IgD-negative memory B cell (primary cell): Measurements from ENCODE around the gene SUMO3. TPM values are rescaled to one million over a fixed set of nuclear protein-coding genes. Genes with fewer than 3 reads are reported as not detected.

Experiments
- H3K27ac Mint-ChIP-seq, 3 donors: one replicate each; pipeline ENCODE4 v1.8.0; 2020 to 2022; ENCODE audit warnings: mild to moderate bottlenecking in 3 of 3, mixed read lengths in 3 of 3, moderate library complexity in 1 of 3
- H3K27me3 Mint-ChIP-seq: one replicate; pipeline ENCODE4 v1.8.0; 2021; ENCODE audit warnings: mixed read lengths
- H3K36me3 Mint-ChIP-seq: one replicate; pipeline ENCODE4 v1.8.0; 2020; ENCODE audit warnings: mild to moderate bottlenecking, mixed read lengths
- H3K4me1 Mint-ChIP-seq, 3 donors: one replicate each; pipeline ENCODE4 v1.8.0; 2020 to 2022; ENCODE audit warnings: mixed read lengths in 3 of 3, mild to moderate bottlenecking in 1 of 3
- H3K4me3 Mint-ChIP-seq, 4 donors: one replicate each; pipeline ENCODE4 v1.8.0; 2020 to 2022; ENCODE audit warnings: mild to moderate bottlenecking in 4 of 4, mixed read lengths in 4 of 4, moderate library complexity in 3 of 4
- H3K9me3 Mint-ChIP-seq, 3 donors: one replicate each; pipeline ENCODE4 v1.8.0; 2020 to 2021; ENCODE audit warnings: mixed read lengths in 3 of 3, mild to moderate bottlenecking in 1 of 3
- polyA plus RNA-seq: library from polyadenylated mRNA; unstranded; fragments of 300-500 nt; fragmentation: Illumina TruSeq; gene quantifications from one replicate; pipeline ENCODE4 v1.2.3, GENCODE V29; 2021

Gene SUMO3
- polyA plus RNA-seq, 1 donor from 2014 or later = 92.3 TPM

DNA sequence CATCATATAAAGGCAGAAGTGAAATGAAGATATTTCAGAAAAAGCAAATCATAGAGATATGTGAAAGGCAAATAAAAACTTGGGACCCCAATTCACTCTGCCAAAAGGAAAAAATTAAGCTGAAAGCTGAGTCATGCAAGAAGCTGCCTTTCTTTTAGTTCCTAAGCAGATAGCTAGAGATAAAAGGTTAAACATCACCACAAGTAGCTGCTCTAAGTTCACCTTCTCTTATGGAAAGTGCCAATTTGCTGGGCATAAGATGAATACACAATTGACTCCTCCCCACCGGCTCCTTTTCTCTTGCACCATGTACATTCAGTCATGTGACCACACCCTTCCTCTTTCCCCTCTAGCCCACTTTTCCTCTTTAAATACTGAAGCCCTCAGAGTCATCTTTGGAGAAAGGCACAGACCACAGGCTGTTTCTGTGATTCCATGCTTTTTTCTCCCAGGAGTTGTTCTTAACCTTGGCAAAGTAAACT, 5.4 kb upstream of the SUMO3 start:
- Mint-ChIP-seq H3K4me1 (peaks cover 2 to 7% (median 4%) of the 10 kb centered on the region in 3 donors), H3K36me3 (no peaks in the 10 kb centered on the region), H3K9me3 (peaks cover 10 to 29% (median 15%) of the 10 kb centered on the region in 3 donors), H3K4me3 (peak overlapping the region in 3 of 4 donors; percentile 2 to 76 (median 14)), H3K27ac (peak overlapping the region in 1 of 3 donors; percentile 61), H3K27me3 (no peaks in the 10 kb centered on the region)

DNA sequence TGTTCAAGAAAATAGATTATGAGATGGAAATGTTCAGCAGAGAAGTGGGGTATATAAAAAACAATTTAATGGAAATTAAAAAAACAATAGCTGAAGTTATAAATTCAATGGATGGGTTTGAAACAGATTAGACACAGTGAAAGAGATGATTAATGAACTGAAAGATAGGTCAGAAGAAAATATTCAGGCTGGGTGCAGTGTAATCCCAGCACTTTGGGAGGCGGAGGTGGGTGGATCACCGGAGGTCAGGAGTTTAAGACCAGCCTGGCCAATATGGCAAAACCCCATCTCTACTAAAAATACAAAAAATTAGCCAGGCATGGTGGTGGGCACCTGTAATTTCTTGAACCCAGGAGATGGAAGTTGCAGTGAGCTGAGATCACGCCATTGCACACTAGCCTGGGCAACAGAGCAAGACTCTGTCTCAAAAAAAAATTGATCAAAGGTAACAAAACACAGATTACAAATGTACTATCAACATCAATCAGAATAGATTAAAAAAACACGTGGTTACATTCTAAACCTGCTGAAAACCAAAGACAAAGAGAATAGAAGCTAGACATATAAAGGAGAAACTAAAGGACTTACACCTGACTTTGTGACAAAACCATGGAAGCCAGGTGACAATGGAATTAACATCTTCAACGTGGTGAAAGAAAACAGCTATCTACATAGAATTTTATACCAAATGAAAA, 4.8 kb upstream of the SUMO3 start:
- Mint-ChIP-seq H3K4me3 (peak overlapping the region in 2 of 4 donors; percentile 49 to 76), H3K27ac (peak overlapping the region in 1 of 3 donors; percentile 61), H3K9me3 (peaks cover 6 to 23% (median 11%) of the 10 kb centered on the region in 3 donors), H3K27me3 (no peaks in the 10 kb centered on the region), H3K36me3 (no peaks in the 10 kb centered on the region), H3K4me1 (peaks cover 2 to 5% (median 4%) of the 10 kb centered on the region in 3 donors)

DNA sequence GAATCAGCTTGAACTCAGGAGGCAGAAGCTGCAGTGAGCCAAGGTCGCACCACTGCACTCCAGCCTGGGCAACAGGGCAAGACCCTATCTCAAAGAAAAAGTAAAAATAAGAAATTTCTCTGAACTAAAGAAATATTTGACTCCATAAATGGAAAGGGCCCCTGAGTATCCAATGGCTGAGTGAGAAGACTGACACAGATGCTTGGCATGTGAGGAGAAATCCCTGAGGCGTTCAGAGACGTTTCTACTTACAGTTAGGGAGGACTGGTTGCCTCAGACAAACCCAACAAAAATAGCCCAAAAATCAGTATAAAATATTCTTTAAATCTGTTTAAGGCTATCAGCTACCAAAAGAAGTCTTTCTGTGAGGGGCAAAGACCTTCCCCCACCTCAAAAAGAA, 3.0 kb upstream of the SUMO3 start:
- Mint-ChIP-seq H3K9me3 (peaks cover 5 to 17% (median 11%) of the 10 kb centered on the region in 3 donors), H3K4me3 (peak overlapping the region in 1 of 4 donors; percentile 24), H3K27ac (no peak overlapping the region), H3K27me3 (no peaks in the 10 kb centered on the region), H3K4me1 (peaks cover 5 to 7% (median 6%) of the 10 kb centered on the region in 3 donors), H3K36me3 (no peaks in the 10 kb centered on the region)

DNA sequence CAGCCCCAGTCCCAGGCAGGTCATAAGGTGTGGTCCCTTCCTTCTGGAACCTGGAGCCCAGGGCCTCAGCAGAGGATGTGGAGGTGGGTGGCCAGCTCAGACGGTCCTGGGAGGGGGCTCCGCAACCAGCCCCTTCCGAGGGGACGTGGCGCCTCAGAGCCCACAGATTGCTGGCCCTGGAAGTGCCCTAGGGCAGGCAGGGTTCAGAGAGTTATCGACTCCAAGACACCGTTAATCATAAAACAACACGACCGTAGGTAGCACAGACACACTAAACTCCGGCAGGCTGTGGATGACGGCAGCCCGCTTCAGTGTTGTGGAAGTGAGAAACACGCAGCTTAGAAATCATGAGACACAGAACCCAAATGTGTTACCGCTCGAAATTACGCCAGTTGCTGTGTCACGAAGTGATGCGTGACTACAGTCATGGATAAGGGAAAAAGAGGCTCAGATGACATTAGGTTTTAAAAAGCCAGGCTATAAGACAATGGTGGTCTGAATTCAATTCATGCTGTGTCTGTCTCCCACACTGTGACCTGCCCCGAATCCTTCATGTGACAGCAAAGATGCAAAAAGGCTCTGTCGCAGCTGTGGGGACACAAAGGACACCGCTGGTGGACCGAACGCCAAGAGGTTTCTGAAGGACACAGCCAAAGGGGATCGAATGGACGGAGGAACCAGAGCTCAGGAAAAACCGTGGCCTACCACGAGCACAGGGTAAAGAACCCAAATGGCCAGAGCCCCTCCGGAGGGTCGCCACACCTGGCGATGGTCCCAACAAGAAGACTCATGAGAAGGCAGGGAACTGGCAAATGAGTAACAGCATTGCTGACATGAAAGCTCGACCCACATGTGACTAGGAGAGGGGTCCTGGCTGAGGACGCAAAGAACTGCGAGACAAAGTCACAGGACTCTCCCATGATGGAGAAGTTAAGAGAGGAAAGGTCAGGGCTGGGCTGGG, 1.7 kb upstream of the SUMO3 start:
- H3K27ac Mint-ChIP-seq = peak overlapping the region; percentile 43 to 90 (median 59)

DNA sequence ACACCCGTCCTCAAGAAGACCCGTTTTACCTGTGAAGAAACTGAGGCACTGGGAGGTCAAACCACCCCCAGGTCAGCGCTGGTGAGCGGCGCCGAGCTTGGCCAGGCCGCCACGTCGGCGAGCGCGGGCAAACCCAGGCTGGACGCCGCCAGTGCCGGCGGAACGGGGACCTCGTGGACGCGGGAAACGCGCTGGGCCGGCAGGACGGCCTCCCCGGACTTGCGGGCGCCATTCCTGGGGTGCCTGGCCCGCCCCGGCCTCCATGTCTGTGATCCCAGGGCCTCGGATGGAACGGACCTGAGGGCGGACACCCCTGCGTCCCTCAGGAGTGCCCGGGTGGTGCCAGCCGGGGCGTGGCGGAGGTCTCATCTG, 764 bp upstream of the SUMO3 start:
- Mint-ChIP-seq H3K9me3 (peaks cover 5 to 15% (median 9%) of the 10 kb centered on the region in 3 donors), H3K4me3 (peak overlapping the region; percentile 64 to 86 (median 82)), H3K27ac (peak overlapping the region in 2 of 3 donors; percentile 63 to 90), H3K27me3 (no peaks in the 10 kb centered on the region), H3K4me1 (peaks cover 3 to 10% (median 8%) of the 10 kb centered on the region in 3 donors), H3K36me3 (no peaks in the 10 kb centered on the region)

More for the DNA sequence above, 1.7 kb upstream of the SUMO3 start:
- peak overlapping the region; percentile 64 to 86 (median 82) for H3K4me3 Mint-ChIP-seq
- H3K9me3 Mint-ChIP-seq = peaks cover 5 to 17% (median 11%) of the 10 kb centered on the region in 3 donors
- H3K36me3 Mint-ChIP-seq = no peaks in the 10 kb centered on the region
- no peaks in the 10 kb centered on the region for H3K27me3 Mint-ChIP-seq
- H3K4me1 Mint-ChIP-seq = peaks cover 5 to 10% (median 10%) of the 10 kb centered on the region in 3 donors

DNA sequence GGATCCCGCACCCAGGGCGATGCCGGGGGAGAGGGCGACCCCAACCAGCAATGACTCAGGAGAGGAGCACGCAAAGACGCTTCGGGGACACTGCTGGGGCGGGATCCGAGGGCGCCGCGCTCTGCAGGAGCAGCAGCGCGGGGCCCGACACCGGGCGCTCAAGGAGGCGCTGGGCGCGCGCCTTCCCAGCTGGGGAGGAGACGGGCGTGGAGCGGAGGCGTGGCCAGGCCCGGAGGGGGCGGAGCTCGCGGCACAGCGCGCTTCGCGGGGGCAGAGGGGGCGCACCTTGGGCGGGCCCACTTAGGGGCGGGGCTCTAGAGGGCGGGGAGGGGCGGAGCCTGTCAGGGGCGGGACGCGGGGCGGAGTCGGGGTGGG, 369 bp downstream of the SUMO3 start:
- Mint-ChIP-seq H3K27ac (peak overlapping the region in 1 of 3 donors; percentile 39), H3K36me3 (no peaks in the 10 kb centered on the region), H3K9me3 (peaks cover 3 to 4% (median 3%) of the 10 kb centered on the region in 3 donors)

DNA sequence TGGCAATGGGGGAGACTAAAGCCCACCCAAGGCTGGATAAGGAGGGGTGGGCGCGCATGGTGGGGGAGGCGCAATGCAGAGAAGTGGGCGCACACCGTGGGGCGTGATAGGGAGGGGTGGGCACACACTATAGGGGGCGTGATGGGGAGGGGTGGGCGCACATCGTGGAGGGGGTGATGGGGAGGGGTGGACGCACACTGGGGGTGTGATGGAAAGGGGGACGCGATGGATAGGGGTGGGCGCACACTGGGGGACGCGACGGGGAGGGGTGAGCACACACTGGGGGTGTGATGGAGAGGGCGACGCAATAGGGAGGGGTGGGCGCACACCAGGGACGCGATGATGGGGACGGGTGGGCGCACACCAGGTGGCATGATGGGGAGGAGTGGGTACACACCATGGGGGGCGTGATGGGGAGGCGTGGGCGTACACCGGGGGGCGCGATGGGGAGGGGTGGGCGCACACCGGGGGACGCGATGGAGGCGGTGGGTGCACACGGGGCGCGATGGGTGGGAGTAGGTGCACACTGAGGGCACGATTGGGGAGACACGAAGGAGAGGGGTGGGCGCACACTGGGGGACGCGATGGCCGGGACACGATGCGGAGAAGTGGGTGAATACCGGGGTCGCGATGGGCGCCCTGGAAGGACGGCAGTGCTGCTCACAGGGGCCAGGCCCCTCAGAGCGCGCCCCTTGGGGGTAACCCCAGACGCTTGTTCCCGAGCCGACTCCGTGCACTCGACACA, 929 bp downstream of the SUMO3 start:
- H3K4me3 Mint-ChIP-seq = peak overlapping the region; percentile 68 to 89 (median 77)
- peaks cover 0 to 1% (median 0%) of the 10 kb centered on the region in 3 donors for H3K9me3 Mint-ChIP-seq
- H3K36me3 Mint-ChIP-seq = no peaks in the 10 kb centered on the region
- peaks cover 0 to 8% (median 8%) of the 10 kb centered on the region in 3 donors for H3K4me1 Mint-ChIP-seq
- H3K27ac Mint-ChIP-seq = peak overlapping the region in 2 of 3 donors; percentile 39 to 81
- H3K27me3 Mint-ChIP-seq = no peaks in the 10 kb centered on the region

More for the DNA sequence above, 369 bp downstream of the SUMO3 start:
- H3K27me3 Mint-ChIP-seq = no peaks in the 10 kb centered on the region
- H3K4me3 Mint-ChIP-seq = peak overlapping the region; percentile 57 to 89 (median 58)
- peaks cover 0 to 8% (median 8%) of the 10 kb centered on the region in 3 donors for H3K4me1 Mint-ChIP-seq

DNA sequence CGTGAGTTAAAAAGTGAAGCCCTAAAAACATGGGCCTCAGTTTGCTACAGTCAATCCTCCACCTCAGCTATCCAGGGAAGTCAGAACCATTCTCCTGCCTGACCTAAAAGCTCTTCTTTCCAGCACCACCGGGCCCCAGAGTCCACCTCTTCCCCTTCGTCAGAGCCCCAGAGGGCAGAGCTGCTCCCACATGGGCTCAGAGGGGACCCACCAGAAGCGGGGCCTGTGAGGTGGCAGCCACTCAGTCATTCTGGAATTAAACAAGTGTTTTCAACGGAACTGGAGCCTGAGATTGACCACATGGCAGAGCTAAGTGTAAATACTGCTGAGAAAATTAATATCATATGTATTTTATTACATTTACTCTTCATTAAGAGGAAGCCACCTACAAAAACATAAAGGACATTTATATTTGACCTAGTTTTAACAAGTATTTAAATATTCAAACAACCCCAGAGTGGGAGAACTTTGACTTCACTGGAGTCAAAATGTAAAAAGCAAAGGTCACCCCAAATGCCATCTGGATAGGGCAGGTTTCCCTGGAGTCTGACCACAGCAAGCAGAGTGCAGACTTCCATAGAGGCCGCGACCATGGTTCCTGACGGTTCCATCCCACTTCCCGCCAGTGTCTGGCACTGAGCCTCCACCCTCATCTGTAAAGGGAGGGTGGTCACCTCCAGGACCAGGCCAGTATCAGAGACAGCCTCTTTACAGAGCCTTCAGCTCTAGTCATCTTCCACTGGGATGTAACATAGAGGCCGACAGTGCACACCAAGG, 1.8 kb downstream of the SUMO3 start:
- peaks cover 0 to 8% (median 8%) of the 10 kb centered on the region in 3 donors for H3K4me1 Mint-ChIP-seq
- no peaks in the 10 kb centered on the region for H3K27me3 Mint-ChIP-seq
- no peaks in the 10 kb centered on the region for H3K36me3 Mint-ChIP-seq
- no peaks in the 10 kb centered on the region for H3K9me3 Mint-ChIP-seq
- peak overlapping the region; percentile 22 to 84 (median 69) for H3K4me3 Mint-ChIP-seq
- H3K27ac Mint-ChIP-seq = peak overlapping the region in 1 of 3 donors; percentile 81

DNA sequence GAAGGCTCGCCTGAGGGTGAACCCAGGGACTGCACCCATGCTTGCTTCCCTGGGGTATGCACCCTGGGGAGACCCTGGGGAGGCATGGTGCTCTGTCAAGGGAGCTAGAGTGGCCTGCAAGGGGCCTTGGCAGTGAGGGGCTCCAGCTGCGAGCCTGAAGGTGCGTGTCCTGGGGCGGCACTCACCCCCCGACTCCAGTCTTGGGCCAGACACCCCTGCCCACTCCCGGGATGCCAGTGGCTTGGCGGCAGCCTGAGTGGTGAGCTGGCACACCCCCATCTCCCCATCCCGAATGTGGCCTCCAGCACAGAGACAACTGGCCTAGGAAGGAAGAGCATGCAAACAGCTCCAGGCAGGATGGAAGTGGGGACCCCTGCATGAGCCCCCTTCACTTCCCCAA, 2.6 kb downstream of the SUMO3 start:
- Mint-ChIP-seq H3K36me3 (no peaks in the 10 kb centered on the region), H3K4me1 (peaks cover 0 to 10% (median 6%) of the 10 kb centered on the region in 3 donors)

DNA sequence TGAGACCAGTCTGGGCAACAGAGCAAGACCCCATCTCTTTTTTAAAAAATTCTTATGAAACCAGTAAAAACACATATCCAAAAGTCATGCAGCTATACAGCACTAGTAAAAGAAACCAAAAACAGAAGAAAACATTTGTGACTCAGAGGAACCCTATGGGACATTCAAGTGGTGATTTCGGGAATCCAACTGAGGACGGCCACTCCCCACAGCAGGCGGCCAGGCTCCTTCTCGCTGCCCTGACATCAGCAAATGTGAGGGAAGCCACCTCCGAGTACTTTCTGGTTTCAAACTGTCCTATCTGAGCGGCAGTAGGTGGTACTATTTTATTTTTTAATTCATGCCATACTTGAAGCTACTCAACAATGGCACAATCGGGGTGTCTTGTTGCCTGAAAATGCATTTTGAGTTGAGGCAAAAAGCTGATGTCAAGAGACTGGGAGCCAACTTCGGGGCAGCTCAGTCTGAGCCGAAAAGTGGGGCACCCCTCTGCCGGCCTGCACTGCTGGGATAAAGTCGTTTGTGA, 3.3 kb downstream of the SUMO3 start:
- H3K27me3 Mint-ChIP-seq = no peaks in the 10 kb centered on the region
- no peaks in the 10 kb centered on the region for H3K9me3 Mint-ChIP-seq
- peak overlapping the region in 2 of 3 donors; percentile 48 to 57 for H3K27ac Mint-ChIP-seq
- H3K4me3 Mint-ChIP-seq = peak overlapping the region in 2 of 4 donors; percentile 37 to 75
- no peaks in the 10 kb centered on the region for H3K36me3 Mint-ChIP-seq
- H3K4me1 Mint-ChIP-seq = peaks cover 0 to 10% (median 6%) of the 10 kb centered on the region in 3 donors

More for the DNA sequence above, 2.6 kb downstream of the SUMO3 start:
- Mint-ChIP-seq H3K27me3 (no peaks in the 10 kb centered on the region), H3K27ac (no peak overlapping the region), H3K4me3 (peak overlapping the region in 2 of 4 donors; percentile 55 to 60), H3K9me3 (no peaks in the 10 kb centered on the region)

DNA sequence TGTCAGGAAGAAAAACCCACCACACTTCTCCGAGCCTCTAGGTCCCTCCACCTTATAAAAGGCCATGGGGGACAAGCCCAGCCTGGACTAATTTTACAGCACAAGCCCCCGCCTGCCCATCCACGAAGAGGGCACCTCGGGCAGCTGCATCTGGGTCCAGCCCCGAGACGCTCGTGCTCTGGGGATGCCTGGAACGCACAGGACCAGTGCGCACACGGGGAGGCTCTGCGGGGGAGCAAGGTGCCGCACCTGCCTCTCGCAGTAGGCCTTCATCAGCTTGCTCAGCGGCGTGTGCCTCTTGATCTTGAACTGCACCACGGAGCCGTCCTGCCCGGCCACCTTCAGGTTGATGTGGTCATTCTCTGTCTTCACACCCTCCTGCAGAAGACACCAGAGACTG, 4.1 kb downstream of the SUMO3 start:
- H3K27me3 Mint-ChIP-seq = no peaks in the 10 kb centered on the region
- H3K36me3 Mint-ChIP-seq = no peaks in the 10 kb centered on the region
- peaks cover 0 to 10% (median 6%) of the 10 kb centered on the region in 3 donors for H3K4me1 Mint-ChIP-seq
- peak overlapping the region in 1 of 3 donors; percentile 78 for H3K27ac Mint-ChIP-seq
- H3K4me3 Mint-ChIP-seq = peak overlapping the region in 1 of 4 donors; percentile 75
- no peaks in the 10 kb centered on the region for H3K9me3 Mint-ChIP-seq

DNA sequence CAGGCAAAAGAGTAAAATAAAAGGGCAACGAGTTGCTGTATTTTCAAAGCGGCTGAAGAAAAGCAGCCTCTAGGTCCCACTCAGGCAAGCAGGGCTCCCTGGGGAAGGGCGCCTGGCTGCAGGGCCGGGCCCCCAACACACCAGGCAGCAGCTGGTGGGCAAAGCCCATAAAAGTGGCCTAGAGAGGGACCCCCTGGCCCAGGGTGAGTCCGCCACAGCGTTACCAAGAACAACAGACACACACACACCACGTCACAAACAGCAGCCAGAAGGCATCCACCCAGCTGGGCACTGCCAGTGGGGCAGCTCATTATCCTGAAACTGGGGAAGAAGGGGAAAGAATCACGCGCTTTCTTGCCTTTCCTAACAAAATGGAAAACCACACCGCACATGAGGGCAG, 4.7 kb downstream of the SUMO3 start:
- H3K4me1 Mint-ChIP-seq = peaks cover 0 to 10% (median 6%) of the 10 kb centered on the region in 3 donors
- no peaks in the 10 kb centered on the region for H3K36me3 Mint-ChIP-seq
- H3K27ac Mint-ChIP-seq = peak overlapping the region in 2 of 3 donors; percentile 57 to 78
- H3K9me3 Mint-ChIP-seq = no peaks in the 10 kb centered on the region
- no peaks in the 10 kb centered on the region for H3K27me3 Mint-ChIP-seq
- H3K4me3 Mint-ChIP-seq = peak overlapping the region in 2 of 4 donors; percentile 26 to 39

DNA sequence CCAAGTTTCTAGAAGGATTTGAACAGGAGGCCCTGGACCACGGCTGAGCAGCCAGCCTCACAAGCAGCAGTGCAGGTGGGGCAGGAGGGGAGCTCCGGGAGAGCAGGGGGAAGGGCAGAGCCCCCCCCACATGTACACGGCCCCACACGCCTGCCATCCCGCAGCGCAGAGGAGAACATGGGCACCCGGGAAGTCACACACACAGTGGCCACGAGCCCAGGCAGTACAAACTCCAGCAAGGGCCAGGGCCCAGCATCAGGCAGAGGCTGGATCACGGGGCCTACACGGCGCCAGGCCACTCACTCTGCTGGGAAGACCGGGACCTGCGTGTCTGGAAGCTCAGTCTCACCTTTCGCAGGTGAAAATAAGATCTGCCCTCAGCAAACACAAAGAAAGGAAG, 5.2 kb downstream of the SUMO3 start:
- peak overlapping the region in 2 of 3 donors; percentile 57 to 78 for H3K27ac Mint-ChIP-seq
- H3K4me1 Mint-ChIP-seq = peaks cover 0 to 10% (median 6%) of the 10 kb centered on the region in 3 donors
- no peaks in the 10 kb centered on the region for H3K9me3 Mint-ChIP-seq
- no peak overlapping the region for H3K4me3 Mint-ChIP-seq
- H3K36me3 Mint-ChIP-seq = no peaks in the 10 kb centered on the region
- no peaks in the 10 kb centered on the region for H3K27me3 Mint-ChIP-seq
